GM12874 (cell line): Measurements from ENCODE around the gene CDC14A.

Experiments used
- CTCF ChIP-seq: IDR thresholded peaks from 2 replicates; pipeline ENCODE4 v1.5.1; 2011; ENCODE audit warnings: low read depth, mild to moderate bottlenecking, control low read depth, low read length, moderate library complexity; ENCODE audit not compliant: insufficient read depth

CDC14A gene

GRCh38 chr1:100539836-100540536, 187.7 kb downstream of the CDC14A start:
- TF ChIP-seq CTCF: no peak

GRCh38 chr1:100542285-100542684, 190.0 kb downstream of the CDC14A start:
- no peak for TF ChIP-seq CTCF

- TF ChIP-seq CTCF: peak; percentile 65
Observed at GRCh38 chr1:100543640-100544039, 191.3 kb downstream of the CDC14A start.

- no peak for TF ChIP-seq CTCF
Observed at GRCh38 chr1:100544791-100545190, 192.5 kb downstream of the CDC14A start.

- no peak for TF ChIP-seq CTCF
Observed at GRCh38 chr1:100545855-100546254, 193.5 kb downstream of the CDC14A start.

GRCh38 chr1:100552031-100552430, 199.7 kb downstream of the CDC14A start:
- no peak for TF ChIP-seq CTCF

GRCh38 chr1:100552922-100553321, 200.6 kb downstream of the CDC14A start:
- TF ChIP-seq CTCF: no peak
